K562 (cell line): ENCODE measurements around the gene RALGPS1.

Source experiments
- ETV5 ChIP-seq: sonication (generic); formaldehyde crosslinking; IDR thresholded peaks from 2 replicates; pipeline ENCODE4 v1.4.0; 2020; ENCODE audit warnings: low read depth, mild to moderate bottlenecking, missing genetic modification reagents
- POLR2A ChIP-seq: fragments of 450-650 bp; conservative IDR thresholded peaks from 2 replicates; pipeline ENCODE4 v1.6.1; 2016
- RAD21 ChIP-seq, 2 experiments: fragments of 250-450 bp in 1 of 2; fragments of 450-650 bp in 1 of 2; sonication (Bioruptor Pico) in 1 of 2; formaldehyde crosslinking in 1 of 2; IDR thresholded peaks in 1 of 2; conservative IDR thresholded peaks in 1 of 2; 2 replicates each; pipeline versions ENCODE4 v1.4.0 to v1.8.0; 2020 to 2022; ENCODE audit warnings: mild to moderate bottlenecking in 2 of 2, moderate library complexity in 1 of 2
- SNRNP70 ChIP-seq: fragments of 200-400 bp; formaldehyde crosslinking; optimal IDR thresholded peaks from 2 replicates; pipeline ENCODE3; 2017; ENCODE audit warnings: low read depth, low read length
- TRIM24 ChIP-seq, 2 experiments: fragments of 450-650 bp; IDR thresholded peaks; 2 replicates each; pipeline ENCODE4 v1.6.1; 2016
- TSC22D4 ChIP-seq: fragments of 450-650 bp; IDR thresholded peaks from 2 replicates; pipeline ENCODE4 v1.6.1; 2016; ENCODE audit warnings: missing genetic modification characterization, missing biosample characterization, control low read depth
- TF ChIP-seq, protein P1 (sequence below): sonication (generic); formaldehyde crosslinking; IDR thresholded peaks from 2 replicates; pipeline ENCODE4 v1.8.1; 2023; ENCODE audit warnings: mild to moderate bottlenecking, missing genetic modification reagents
- TF ChIP-seq, protein P2 (sequence below), 3 experiments: fragments of 200-800 bp in 1 of 3; sonication (Bioruptor generic) in 1 of 3; sonication (generic) in 1 of 3; formaldehyde crosslinking in 1 of 3; IDR thresholded peaks; 2 replicates each; pipeline versions ENCODE4 v1.6.1 to v1.8.0; 2016 to 2022; ENCODE audit warnings: mild to moderate bottlenecking in 2 of 3, missing compliant biosample characterization in 2 of 3, missing genetic modification characterization in 2 of 3, missing genetic modification reagents in 1 of 3

- TF ChIP-seq, protein P1, sequence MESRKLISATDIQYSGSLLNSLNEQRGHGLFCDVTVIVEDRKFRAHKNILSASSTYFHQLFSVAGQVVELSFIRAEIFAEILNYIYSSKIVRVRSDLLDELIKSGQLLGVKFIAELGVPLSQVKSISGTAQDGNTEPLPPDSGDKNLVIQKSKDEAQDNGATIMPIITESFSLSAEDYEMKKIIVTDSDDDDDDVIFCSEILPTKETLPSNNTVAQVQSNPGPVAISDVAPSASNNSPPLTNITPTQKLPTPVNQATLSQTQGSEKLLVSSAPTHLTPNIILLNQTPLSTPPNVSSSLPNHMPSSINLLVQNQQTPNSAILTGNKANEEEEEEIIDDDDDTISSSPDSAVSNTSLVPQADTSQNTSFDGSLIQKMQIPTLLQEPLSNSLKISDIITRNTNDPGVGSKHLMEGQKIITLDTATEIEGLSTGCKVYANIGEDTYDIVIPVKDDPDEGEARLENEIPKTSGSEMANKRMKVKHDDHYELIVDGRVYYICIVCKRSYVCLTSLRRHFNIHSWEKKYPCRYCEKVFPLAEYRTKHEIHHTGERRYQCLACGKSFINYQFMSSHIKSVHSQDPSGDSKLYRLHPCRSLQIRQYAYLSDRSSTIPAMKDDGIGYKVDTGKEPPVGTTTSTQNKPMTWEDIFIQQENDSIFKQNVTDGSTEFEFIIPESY, result no peak
- no peak for TF ChIP-seq POLR2A
- no peak for TF ChIP-seq ETV5 (CRISPR knock-in tag)
- TF ChIP-seq TRIM24 (IDR thresholded peaks at IDR 0.05), result no peak
- no peak for TF ChIP-seq SNRNP70
- TF ChIP-seq, protein P2, sequence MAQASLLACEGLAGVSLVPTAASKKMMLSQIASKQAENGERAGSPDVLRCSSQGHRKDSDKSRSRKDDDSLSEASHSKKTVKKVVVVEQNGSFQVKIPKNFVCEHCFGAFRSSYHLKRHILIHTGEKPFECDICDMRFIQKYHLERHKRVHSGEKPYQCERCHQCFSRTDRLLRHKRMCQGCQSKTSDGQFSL (CRISPR knock-in tag; IDR thresholded peaks at IDR 0.05), result no peak
- TF ChIP-seq, protein P2 (tag; IDR thresholded peaks at IDR 0.05), result no peak
- TF ChIP-seq TSC22D4 (tag), result no peak
- no peak for TF ChIP-seq RAD21 (CRISPR knock-in tag; conservative IDR thresholded peaks at IDR 0.05 in 1 of 2, IDR thresholded peaks at IDR 0.05 in 1 of 2)
Observed at GRCh38 chr9:127131871-127132270, 217.3 kb downstream of the RALGPS1 start.
